ENCODE measurements around the gene SLC26A6.
A peak's percentile ranks its signal among the peaks of the same experiment; 100 is the strongest.

The SLC26A6 gene

GRCh38 chr3:48635222-48636021 is at the start of gene SLC26A6:
Gene SLC26A6, minus strand, starts transcription at chr3:48635461. Its CDS starts 68 bp downstream, at chr3:48635393.
- Histone ChIP-seq H3K27me3 (ENCODE audit: control insufficient read depth, insufficient read depth, low read length) (no peaks in the 10 kb centered on the region), H3K4me1 (ENCODE audit: control insufficient read depth, insufficient read depth, low read length) (peaks cover 15% of the 10 kb centered on the region), H3K36me3 (ENCODE audit: control insufficient read depth, insufficient read depth, low read length) (peaks cover 57% of the 10 kb centered on the region), H3K9me3 (ENCODE audit: control insufficient read depth, insufficient read depth, low read length) (no peaks in the 10 kb centered on the region), H3K4me3 (ENCODE audit: low read depth, low read length) (peak within 1 kb of the TSS; percentile 94), H3K27ac (ENCODE audit: low read depth, low read length) (peak within 1 kb of the TSS; percentile 83), H3K9ac (ENCODE audit: low read depth, low read length) (peak within 1 kb of the TSS; percentile 64)

- Histone ChIP-seq H3K27ac (ENCODE audit: low read depth, low read length) (no peak overlapping the region), H3K9ac (ENCODE audit: low read depth, low read length) (no peak overlapping the region), H3K4me3 (ENCODE audit: low read depth, low read length) (peak overlapping the region; percentile 99)
Measured at GRCh38 chr3:48684480-48685143, 49.4 kb upstream of the SLC26A6 start.

GRCh38 chr3:48684054-48684349 is 48.7 kb upstream of the SLC26A6 start:
- Histone ChIP-seq H3K27me3 (ENCODE audit: control insufficient read depth, insufficient read depth, low read length) (no peaks in the 10 kb centered on the region), H3K9ac (ENCODE audit: low read depth, low read length) (no peak overlapping the region), H3K4me1 (ENCODE audit: control insufficient read depth, insufficient read depth, low read length) (peaks cover 10% of the 10 kb centered on the region), H3K36me3 (ENCODE audit: control insufficient read depth, insufficient read depth, low read length) (peaks cover 65% of the 10 kb centered on the region), H3K27ac (ENCODE audit: low read depth, low read length) (no peak overlapping the region), H3K9me3 (ENCODE audit: control insufficient read depth, insufficient read depth, low read length) (no peaks in the 10 kb centered on the region), H3K4me3 (ENCODE audit: low read depth, low read length) (peak overlapping the region; percentile 99; the same call in 1 of the 2 replicates)

More at GRCh38 chr3:48684480-48685143, 49.4 kb upstream of the SLC26A6 start:
- no peaks in the 10 kb centered on the region for H3K27me3 ChIP-seq (ENCODE audit: control insufficient read depth, insufficient read depth, low read length)
- H3K9me3 ChIP-seq (ENCODE audit: control insufficient read depth, insufficient read depth, low read length) = no peaks in the 10 kb centered on the region
- peaks cover 10% of the 10 kb centered on the region for H3K4me1 ChIP-seq (ENCODE audit: control insufficient read depth, insufficient read depth, low read length)
- peaks cover 65% of the 10 kb centered on the region for H3K36me3 ChIP-seq (ENCODE audit: control insufficient read depth, insufficient read depth, low read length)

GRCh38 chr3:48682786-48683185 is 47.5 kb upstream of the SLC26A6 start:
- Histone ChIP-seq H3K27ac (ENCODE audit: low read depth, low read length) (no peak overlapping the region), H3K4me1 (ENCODE audit: control insufficient read depth, insufficient read depth, low read length) (peaks cover 10% of the 10 kb centered on the region), H3K36me3 (ENCODE audit: control insufficient read depth, insufficient read depth, low read length) (peaks cover 65% of the 10 kb centered on the region), H3K27me3 (ENCODE audit: control insufficient read depth, insufficient read depth, low read length) (no peaks in the 10 kb centered on the region), H3K9me3 (ENCODE audit: control insufficient read depth, insufficient read depth, low read length) (no peaks in the 10 kb centered on the region), H3K4me3 (ENCODE audit: low read depth, low read length) (no peak overlapping the region), H3K9ac (ENCODE audit: low read depth, low read length) (no peak overlapping the region)

- H3K4me3 ChIP-seq (ENCODE audit: low read depth, low read length) = no peak overlapping the region
- H3K4me1 ChIP-seq (ENCODE audit: control insufficient read depth, insufficient read depth, low read length) = peaks cover 10% of the 10 kb centered on the region
- no peak overlapping the region for H3K27ac ChIP-seq (ENCODE audit: low read depth, low read length)
- H3K9me3 ChIP-seq (ENCODE audit: control insufficient read depth, insufficient read depth, low read length) = no peaks in the 10 kb centered on the region
- H3K9ac ChIP-seq (ENCODE audit: low read depth, low read length) = no peak overlapping the region
- H3K27me3 ChIP-seq (ENCODE audit: control insufficient read depth, insufficient read depth, low read length) = no peaks in the 10 kb centered on the region
- H3K36me3 ChIP-seq (ENCODE audit: control insufficient read depth, insufficient read depth, low read length) = peaks cover 64% of the 10 kb centered on the region
Measured at GRCh38 chr3:48681974-48682610, 46.8 kb upstream of the SLC26A6 start.

GRCh38 chr3:48681541-48681880 is 46.2 kb upstream of the SLC26A6 start:
- Histone ChIP-seq H3K9ac (ENCODE audit: low read depth, low read length) (no peak overlapping the region), H3K27me3 (ENCODE audit: control insufficient read depth, insufficient read depth, low read length) (no peaks in the 10 kb centered on the region), H3K27ac (ENCODE audit: low read depth, low read length) (no peak overlapping the region), H3K4me1 (ENCODE audit: control insufficient read depth, insufficient read depth, low read length) (peaks cover 10% of the 10 kb centered on the region), H3K9me3 (ENCODE audit: control insufficient read depth, insufficient read depth, low read length) (no peaks in the 10 kb centered on the region), H3K36me3 (ENCODE audit: control insufficient read depth, insufficient read depth, low read length) (peaks cover 64% of the 10 kb centered on the region), H3K4me3 (ENCODE audit: low read depth, low read length) (no peak overlapping the region)

GRCh38 chr3:48680811-48681540 is 45.7 kb upstream of the SLC26A6 start:
- no peaks in the 10 kb centered on the region for H3K9me3 ChIP-seq (ENCODE audit: control insufficient read depth, insufficient read depth, low read length)
- H3K4me1 ChIP-seq (ENCODE audit: control insufficient read depth, insufficient read depth, low read length) = peaks cover 10% of the 10 kb centered on the region
- no peak overlapping the region for H3K9ac ChIP-seq (ENCODE audit: low read depth, low read length)
- no peak overlapping the region for H3K27ac ChIP-seq (ENCODE audit: low read depth, low read length)
- peaks cover 69% of the 10 kb centered on the region for H3K36me3 ChIP-seq (ENCODE audit: control insufficient read depth, insufficient read depth, low read length)
- no peak overlapping the region for H3K4me3 ChIP-seq (ENCODE audit: low read depth, low read length)
- H3K27me3 ChIP-seq (ENCODE audit: control insufficient read depth, insufficient read depth, low read length) = no peaks in the 10 kb centered on the region

GRCh38 chr3:48679411-48680391 is 44.4 kb upstream of the SLC26A6 start:
- peaks cover 8% of the 10 kb centered on the region for H3K4me1 ChIP-seq (ENCODE audit: control insufficient read depth, insufficient read depth, low read length)
- no peak overlapping the region for H3K27ac ChIP-seq (ENCODE audit: low read depth, low read length)
- H3K36me3 ChIP-seq (ENCODE audit: control insufficient read depth, insufficient read depth, low read length) = peaks cover 79% of the 10 kb centered on the region
- no peak overlapping the region for H3K4me3 ChIP-seq (ENCODE audit: low read depth, low read length)
- H3K27me3 ChIP-seq (ENCODE audit: control insufficient read depth, insufficient read depth, low read length) = no peaks in the 10 kb centered on the region
- H3K9ac ChIP-seq (ENCODE audit: low read depth, low read length) = no peak overlapping the region
- H3K9me3 ChIP-seq (ENCODE audit: control insufficient read depth, insufficient read depth, low read length) = no peaks in the 10 kb centered on the region

- H3K27ac ChIP-seq (ENCODE audit: low read depth, low read length) = no peak overlapping the region
- no peak overlapping the region for H3K4me3 ChIP-seq (ENCODE audit: low read depth, low read length)
- peaks cover 89% of the 10 kb centered on the region for H3K36me3 ChIP-seq (ENCODE audit: control insufficient read depth, insufficient read depth, low read length)
- H3K9ac ChIP-seq (ENCODE audit: low read depth, low read length) = no peak overlapping the region
- H3K9me3 ChIP-seq (ENCODE audit: control insufficient read depth, insufficient read depth, low read length) = no peaks in the 10 kb centered on the region
- H3K4me1 ChIP-seq (ENCODE audit: control insufficient read depth, insufficient read depth, low read length) = no peaks in the 10 kb centered on the region
- no peaks in the 10 kb centered on the region for H3K27me3 ChIP-seq (ENCODE audit: control insufficient read depth, insufficient read depth, low read length)
Measured at GRCh38 chr3:48678566-48679380, 43.5 kb upstream of the SLC26A6 start.
